Measurements from ENCODE around the gene PGPEP1. TPM values are rescaled to one million over a fixed set of nuclear protein-coding genes. Genes with fewer than 3 reads are reported as not detected.
A peak's percentile ranks its signal among the peaks of the same experiment; 100 is the strongest.

The PGPEP1 gene
- polyA plus RNA-seq, 1 of the 3 experiments (the other 2 are of a cell fraction): 13.8 TPM

GRCh38 chr19:18306209-18306887, 34.0 kb upstream of the PGPEP1 start:
- peaks cover 0 to 41% of the 10 kb centered on the region in 2 experiments for H3K36me3 ChIP-seq (replicated peaks in 1 of 2; ENCODE audit: control insufficient read depth in 1 of 2, insufficient read depth in 2 of 2, low read length in 1 of 2)
- H3K9me2 ChIP-seq: no peaks in the 10 kb centered on the region
- H4K20me1 ChIP-seq (ENCODE audit: insufficient read depth): no peaks in the 10 kb centered on the region
- no peaks in the 10 kb centered on the region for H3K27me3 ChIP-seq (ENCODE audit: insufficient read depth)
- no peak overlapping the region for H3K4me2 ChIP-seq
- no peak overlapping the region for H3K4me3 ChIP-seq (ENCODE audit: low read depth in 2 of 2, low read length in 1 of 2)
- peak; percentile 15 for DNase-seq
- peaks cover 18% of the 10 kb centered on the region for H3F3A ChIP-seq (replicated peaks; ENCODE audit: insufficient read depth)
- ChIA-PET CTCF (interaction anchor here (0.9 to 1.3 kb wide), 4 partner anchors 15 to 28 kb away, joined by 3 to 5 read pairs (median 4); no protein-coding TSS in a partner anchor), POLR2A (interaction anchor here (2.2 kb wide), 2 partner anchors 16 to 25 kb away, joined by 19 to 50 read pairs; partner anchors contain the start of genes JUND and LSM4)
- peaks cover 18 to 23% of the 10 kb centered on the region in 2 experiments; a peak in 3 of 4 replicates for H3K4me1 ChIP-seq (ENCODE audit: control insufficient read depth in 1 of 2, insufficient read depth in 2 of 2, low read depth in 1 of 2, low read length in 1 of 2)
- H3K9me3 ChIP-seq: no peaks in the 10 kb centered on the region
- no peaks in the 10 kb centered on the region for H3K79me2 ChIP-seq (ENCODE audit: insufficient read depth)
- WGBS (ENCODE audit: low lambda C conversion rate): 92% methylated on average over 26 of the region's 26 CpGs
- no peak overlapping the region for H2AFZ ChIP-seq (ENCODE audit: low read depth)
- no peak overlapping the region for H3K9ac ChIP-seq
- TF ChIP-seq CTCF (IDR thresholded peaks at IDR 0.05): no peak
- no peak for TF ChIP-seq FOSL2 (IDR thresholded peaks at IDR 0.05; ENCODE audit: borderline replicate concordance, low read depth)
- TF ChIP-seq YY1 (IDR thresholded peaks at IDR 0.05; ENCODE audit: low read depth): no peak
- no peak for TF ChIP-seq TCF12 (IDR thresholded peaks at IDR 0.05)
- TF ChIP-seq FOXJ3 (CRISPR knock-in tag; IDR thresholded peaks at IDR 0.05): no peak
- H3K27ac ChIP-seq (ENCODE audit: low read depth in 2 of 2, low read length in 1 of 2): peak overlapping the region; percentile 97 to 98; a peak in 3 of 4 replicates

- POLR2A ChIA-PET: no interaction called here
- H3K9ac ChIP-seq: no peak overlapping the region
- TF ChIP-seq EP300 (IDR thresholded peaks at IDR 0.05; ENCODE audit: borderline replicate concordance in 1 of 2, low read depth in 1 of 2, low read length in 1 of 2) (no peak), TAF1 (IDR thresholded peaks at IDR 0.05; ENCODE audit: borderline replicate concordance, low read depth, low read length) (no peak), ZBTB33 (IDR thresholded peaks at IDR 0.05; ENCODE audit: borderline replicate concordance, low read depth) (no peak), USF2 (IDR thresholded peaks at IDR 0.05; ENCODE audit: borderline replicate concordance, low read depth, low read length) (no peak), RCOR1 (IDR thresholded peaks at IDR 0.05; ENCODE audit: low read length) (no peak), NFIC (IDR thresholded peaks at IDR 0.05; ENCODE audit: borderline replicate concordance) (no peak)
- peaks cover 18 to 23% of the 10 kb centered on the region in 2 experiments; a peak in 3 of 4 replicates for H3K4me1 ChIP-seq (ENCODE audit: control insufficient read depth in 1 of 2, insufficient read depth in 2 of 2, low read depth in 1 of 2, low read length in 1 of 2)
- H4K20me1 ChIP-seq (ENCODE audit: insufficient read depth): no peaks in the 10 kb centered on the region
- peaks cover 0 to 43% of the 10 kb centered on the region in 2 experiments for H3K36me3 ChIP-seq (replicated peaks in 1 of 2; ENCODE audit: control insufficient read depth in 1 of 2, insufficient read depth in 2 of 2, low read length in 1 of 2)
- no peaks in the 10 kb centered on the region for H3K79me2 ChIP-seq (ENCODE audit: insufficient read depth)
- H2AFZ ChIP-seq (ENCODE audit: low read depth): no peak overlapping the region
- no peak for DNase-seq
- H3F3A ChIP-seq (replicated peaks; ENCODE audit: insufficient read depth): peaks cover 18% of the 10 kb centered on the region
- CTCF ChIA-PET: interaction anchor here (0.9 to 1.3 kb wide), 4 partner anchors 15 to 29 kb away, joined by 3 to 5 read pairs (median 4); no protein-coding TSS in a partner anchor
- WGBS (ENCODE audit: low lambda C conversion rate): 94% methylated on average over 14 of the region's 14 CpGs
- no peaks in the 10 kb centered on the region for H3K9me3 ChIP-seq
- H3K9me2 ChIP-seq: no peaks in the 10 kb centered on the region
- H3K27ac ChIP-seq (ENCODE audit: low read depth in 2 of 2, low read length in 1 of 2): 0 out of 4 replicates have a peak overlapping the region, but pooled peaks of 1 of the 2 experiments have one; percentile 12
- H3K4me3 ChIP-seq (ENCODE audit: low read depth in 2 of 2, low read length in 1 of 2): no peak overlapping the region
- H3K4me2 ChIP-seq: no peak overlapping the region
- H3K27me3 ChIP-seq (ENCODE audit: insufficient read depth): no peaks in the 10 kb centered on the region
These were observed 33.5 kb upstream of the PGPEP1 start for GRCh38 chr19:18306888-18307260.

Data from SK-N-SH (cell line).